GM18867 (cell line): ENCODE measurements around the gene GCNT2.
"Not testable (repeated sequence)": the region's sequence is repeated elsewhere in the genome, so short reads cannot be mapped to it uniquely, and the experiment has no call there.

Experiments used
- ATAC-seq: cut with Tn5 transposase; IDR thresholded peaks from one replicate; pipeline ENCODE4 v1.9.1; 2021; ENCODE audit warnings: mild to moderate bottlenecking, moderate library complexity; ENCODE audit not compliant: unreplicated experiment

Gene GCNT2

DNA sequence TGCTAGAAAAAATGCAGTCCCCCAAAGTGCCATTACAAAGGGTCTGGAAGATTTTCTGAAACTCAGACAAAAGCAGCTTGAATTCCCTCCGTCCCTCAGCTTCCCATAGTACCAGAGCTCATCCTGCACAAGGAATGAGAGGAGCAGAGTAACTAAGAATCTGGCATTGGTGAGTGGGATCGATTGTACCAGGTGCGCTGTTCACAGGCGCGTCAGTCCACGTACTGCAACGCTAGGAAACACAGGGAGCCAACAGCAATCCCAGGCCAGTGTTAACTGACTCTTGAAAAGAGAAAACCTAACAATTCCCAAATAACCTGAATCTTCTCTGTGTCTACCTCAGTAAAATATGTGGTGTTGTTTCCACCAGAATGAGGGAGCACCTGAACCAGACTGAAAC, 77.9 kb downstream of the GCNT2 start:
- ATAC-seq = no peak

DNA sequence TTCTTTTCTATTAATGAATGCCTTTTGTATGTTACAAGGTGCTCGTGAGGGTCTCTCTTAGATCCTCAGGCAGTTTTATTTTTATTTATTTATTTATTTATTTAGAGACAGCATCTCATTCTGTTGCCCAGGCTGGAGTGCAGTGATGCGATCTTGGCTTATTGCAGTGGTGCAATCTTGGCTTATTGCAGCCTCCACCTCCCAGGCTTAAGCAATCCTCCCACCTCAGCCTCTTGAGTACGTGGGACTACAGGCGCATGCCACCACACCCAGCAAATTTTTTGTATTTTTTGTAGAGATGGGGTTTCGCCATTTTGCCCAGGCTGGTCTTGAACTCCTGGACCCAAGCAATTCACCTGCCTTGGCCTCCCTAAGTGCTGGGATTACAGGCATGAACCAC, 79.5 kb downstream of the GCNT2 start:
- not testable (repeated sequence) for ATAC-seq

DNA sequence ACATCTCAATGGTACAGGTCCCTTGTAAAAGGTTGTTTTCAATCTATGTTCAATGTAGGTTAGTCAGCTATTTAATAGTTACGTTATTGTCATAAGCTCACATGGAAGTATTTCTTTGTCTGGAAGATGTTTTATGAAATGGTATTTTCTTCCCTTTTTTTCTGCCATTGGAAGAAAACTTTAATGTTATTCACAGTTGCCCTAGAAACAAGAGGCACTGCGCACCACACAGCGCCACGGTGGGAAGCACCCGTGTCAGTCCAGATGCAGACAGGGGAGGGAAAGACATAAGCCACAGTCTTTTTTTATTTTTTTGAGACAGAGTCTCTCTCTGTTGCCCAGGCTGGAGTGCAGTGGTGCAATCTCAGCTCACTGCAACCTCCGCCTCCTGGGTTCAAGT, 82.1 kb downstream of the GCNT2 start:
- no peak for ATAC-seq

DNA sequence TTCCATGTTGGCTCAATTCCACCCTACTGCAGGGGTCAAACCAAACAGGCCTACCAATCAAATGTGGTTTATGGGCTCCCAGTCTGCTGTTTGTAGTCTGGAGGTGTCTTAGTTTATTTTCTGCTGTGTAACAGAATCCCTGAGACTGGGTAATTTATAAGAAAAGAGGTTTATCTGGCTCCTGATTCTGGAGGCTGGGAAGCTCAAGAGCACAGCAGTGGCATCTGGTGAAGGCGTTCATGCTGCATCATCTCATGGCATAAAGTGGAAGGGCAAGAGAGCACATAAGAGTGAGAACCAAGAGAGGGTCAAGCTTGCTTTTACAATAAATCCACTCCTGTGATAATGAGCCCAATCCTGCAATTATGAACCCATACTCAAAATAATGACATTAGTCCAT, 87.9 kb downstream of the GCNT2 start:
- ATAC-seq = no peak

DNA sequence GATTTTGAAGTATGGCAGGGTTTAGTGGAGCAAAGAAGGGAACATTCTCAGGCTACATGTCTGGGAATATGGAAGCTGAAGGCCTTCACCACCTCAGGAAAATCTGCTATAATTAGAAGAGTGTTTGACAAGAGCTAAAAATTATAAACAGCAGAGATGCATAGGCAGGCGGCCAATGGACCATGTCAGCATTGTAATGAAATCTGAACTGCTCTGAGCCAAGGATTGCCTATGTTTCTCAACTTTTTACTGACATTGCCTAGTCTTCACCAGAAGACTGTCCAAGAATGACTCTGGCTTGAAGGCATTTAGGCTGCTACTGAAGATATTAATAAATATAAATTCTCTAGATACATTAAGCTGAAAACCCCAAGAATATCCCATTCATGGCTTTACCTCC, 89.1 kb downstream of the GCNT2 start:
- ATAC-seq = no peak

DNA sequence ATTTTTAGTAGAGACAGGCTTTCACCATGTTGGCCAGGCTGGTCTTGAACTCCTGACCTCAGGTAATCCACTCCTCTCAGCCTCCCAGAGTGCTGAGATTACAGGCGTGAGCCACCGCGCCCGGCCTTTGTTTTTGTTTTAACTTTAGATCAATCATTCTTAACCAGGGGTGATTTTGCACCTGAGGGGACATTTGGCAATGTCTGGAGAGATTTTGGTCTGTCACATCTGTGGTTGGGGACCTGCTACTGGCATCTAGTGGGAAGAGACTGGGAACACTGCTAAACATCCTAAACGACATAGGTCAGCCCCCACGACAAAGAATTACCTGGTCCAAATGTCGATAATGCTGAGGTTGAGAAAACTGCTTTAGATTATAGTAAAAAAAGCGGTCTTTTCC, 91.0 kb downstream of the GCNT2 start:
- ATAC-seq = no peak

DNA sequence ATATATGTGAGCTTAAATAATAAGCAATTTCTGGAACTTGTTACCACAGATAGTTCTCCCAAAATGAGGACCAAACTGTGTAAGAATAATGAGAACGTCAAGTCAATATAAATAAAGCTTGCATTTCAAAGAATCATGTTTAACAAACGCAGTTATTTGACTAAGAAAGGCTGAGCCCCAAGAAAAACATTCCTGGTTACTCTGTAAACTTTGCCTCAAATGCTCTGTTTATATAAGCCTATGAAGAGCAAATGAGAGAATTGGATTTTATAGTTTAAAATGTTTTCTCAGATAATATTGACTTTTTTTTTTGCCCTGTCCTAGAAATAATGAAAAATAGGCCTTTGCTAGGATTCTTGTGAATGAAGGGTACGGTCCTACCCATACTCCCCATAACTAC, 91.9 kb downstream of the GCNT2 start:
- no peak for ATAC-seq

DNA sequence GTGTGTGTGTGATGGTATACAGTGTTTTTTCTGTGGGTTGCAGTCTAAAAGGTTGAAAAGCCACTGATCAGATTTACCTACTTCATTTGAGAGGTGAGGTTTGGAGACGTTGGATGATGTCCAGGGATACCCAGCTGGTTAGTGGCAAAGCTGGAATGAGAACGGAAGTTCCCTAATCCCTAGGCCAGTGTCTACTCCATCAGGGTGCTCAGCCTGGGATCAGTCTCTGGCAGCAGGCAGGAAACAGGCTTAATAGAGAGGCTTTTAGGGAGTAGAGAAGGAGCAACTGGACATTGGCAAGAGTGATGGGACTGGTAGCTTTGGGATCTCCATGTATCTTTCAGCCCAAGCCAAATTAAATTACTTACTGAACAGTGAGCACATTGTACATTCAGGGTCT, 92.6 kb downstream of the GCNT2 start:
- ATAC-seq = no peak

DNA sequence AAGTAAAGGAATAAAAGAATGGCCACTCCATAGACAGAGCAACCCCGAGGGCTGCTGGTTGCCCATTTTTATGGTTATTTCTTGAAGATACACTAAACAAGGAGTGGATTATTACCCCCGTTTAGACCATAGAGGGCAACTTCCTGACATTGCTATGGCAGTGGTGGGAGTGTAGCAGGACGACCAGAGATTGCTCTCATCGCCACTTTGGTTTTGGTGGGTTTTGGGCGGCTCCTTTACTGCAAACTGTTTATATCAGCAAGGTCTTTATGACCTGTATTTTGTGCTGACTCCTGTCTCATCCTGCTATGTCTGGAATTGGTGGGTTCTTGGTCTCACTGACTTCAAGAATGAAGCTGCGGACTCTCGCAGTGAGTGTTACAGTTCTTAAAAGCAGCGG, 94.5 kb downstream of the GCNT2 start:
- ATAC-seq = no peak

DNA sequence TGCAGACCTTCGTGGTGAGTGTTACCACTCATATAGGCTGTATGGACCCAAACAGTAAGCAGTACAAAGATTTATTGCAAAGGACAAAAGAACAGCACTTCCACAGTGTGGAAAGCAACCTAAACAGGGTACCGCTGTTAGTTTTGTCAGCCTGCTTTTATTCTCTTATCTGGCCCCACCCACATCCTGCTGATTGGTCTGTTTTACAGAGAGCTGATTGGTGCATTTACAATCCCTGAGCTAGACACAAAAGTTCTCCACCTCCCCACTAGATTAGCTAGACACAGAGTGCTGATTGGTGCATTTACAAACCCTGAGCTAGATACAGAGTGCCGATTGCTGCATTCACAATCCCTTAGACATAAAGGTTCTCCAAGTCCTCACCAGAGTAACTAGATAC, 95.1 kb downstream of the GCNT2 start:
- ATAC-seq = not testable (repeated sequence)

DNA sequence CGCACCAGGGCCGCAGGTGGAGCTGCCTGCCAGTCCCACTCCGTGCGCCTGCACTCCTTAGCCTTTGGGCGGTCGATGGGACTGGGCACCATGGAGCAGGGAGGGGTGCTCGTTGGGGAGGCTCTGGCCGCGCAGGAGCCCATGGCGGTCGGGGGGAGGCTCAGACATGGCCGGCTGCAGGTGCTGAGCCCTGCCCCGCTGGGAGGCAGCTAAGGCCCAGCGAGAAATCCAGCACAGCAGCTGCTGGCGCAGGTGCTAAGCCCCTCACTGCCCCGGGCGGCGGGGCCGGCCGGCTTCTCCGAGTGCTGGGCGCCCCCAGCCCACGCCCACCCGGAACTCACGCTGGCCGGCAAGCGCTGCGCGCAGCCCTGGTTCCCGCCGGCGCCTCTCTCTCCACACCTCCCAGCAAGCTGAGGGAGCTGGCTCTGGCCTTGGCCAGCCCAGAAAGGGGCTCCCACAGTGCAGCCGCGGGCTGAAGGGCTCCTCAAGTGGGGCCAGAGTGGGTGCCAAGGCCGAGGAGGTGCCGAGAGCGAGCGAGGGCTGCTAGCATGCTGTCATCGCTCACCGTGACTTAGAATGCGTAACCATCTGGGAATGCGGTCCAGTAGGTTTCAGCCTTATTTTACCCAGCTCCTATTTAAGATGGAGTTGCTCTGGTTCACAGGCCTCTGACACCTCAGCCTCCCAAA, 96.0 kb downstream of the GCNT2 start:
- no peak for ATAC-seq

DNA sequence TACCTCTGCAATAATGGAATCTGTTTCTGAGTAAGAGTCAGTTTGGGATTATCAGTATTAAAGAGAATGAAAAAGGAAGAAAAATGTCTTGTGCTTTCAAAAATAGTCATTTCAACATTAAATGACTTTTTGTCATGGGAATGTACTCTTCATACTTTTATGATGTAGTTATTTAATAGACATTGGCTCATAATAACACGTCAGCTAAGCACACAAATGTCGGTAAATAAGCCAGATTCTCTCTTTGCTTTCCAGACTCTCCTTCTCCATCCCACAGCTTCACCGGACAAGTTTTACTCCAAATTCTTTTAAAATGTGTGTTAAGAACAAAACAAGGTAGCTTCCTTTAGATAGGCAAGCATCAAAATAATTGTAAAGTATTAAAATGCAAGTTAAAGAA, 97.3 kb downstream of the GCNT2 start:
- no peak for ATAC-seq

DNA sequence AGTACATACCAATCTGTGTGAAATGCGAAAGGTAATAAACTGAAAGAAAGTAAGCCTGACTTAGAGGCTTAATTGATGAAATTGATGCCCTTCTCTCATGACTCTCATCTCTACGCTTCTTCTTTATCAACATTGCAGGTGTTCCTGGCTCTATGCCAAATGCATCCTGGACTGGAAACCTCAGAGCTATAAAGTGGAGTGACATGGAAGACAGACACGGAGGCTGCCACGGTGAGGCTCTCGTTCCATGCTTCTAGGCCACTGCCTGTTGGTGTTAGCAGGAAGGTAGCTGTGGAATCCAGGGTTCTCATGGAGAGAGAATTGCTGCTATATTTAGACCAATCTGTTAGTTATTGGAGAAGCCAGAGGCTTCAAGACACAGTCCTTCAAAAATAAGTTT, 100.1 kb downstream of the GCNT2 start:
- no peak for ATAC-seq

DNA sequence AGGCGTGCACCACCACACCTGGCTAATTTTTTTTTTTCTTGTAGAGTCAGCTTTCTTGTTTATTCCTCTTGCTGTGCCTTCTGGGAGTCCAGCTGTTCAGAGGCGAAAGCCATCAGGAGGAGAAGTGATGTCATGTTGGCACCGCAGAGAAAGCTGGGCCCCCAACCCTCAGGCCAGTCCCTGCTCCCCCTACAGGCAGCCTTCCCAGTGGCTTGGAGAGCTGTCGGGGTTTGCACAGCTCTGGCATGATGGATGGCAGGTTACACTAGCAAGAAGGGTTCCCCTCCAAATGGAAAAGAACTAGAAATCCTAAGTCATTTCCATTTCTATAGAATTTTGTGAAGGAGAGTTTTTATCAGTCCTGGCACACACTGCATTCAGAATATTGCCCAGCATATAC, 100.7 kb downstream of the GCNT2 start:
- ATAC-seq = no peak

DNA sequence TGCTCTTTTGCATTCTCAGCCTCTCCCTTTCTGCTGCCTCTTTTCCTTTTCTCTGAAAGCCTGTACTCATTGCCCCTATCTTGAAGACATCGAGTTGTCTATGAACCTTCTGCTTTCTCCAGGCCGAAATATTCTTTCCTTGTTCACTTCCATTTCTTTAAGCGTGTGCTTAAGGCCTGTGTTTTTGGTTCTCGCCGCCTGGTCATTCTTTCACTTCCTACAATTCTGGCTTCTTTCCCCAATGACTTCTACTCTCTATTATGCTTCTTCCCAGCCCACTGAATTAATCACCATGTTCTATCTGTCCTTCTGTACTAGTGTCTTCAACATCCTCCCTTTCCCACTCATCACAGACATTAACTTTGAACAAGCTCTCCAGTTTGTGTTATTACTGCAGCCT, 103.7 kb downstream of the GCNT2 start:
- ATAC-seq = no peak

DNA sequence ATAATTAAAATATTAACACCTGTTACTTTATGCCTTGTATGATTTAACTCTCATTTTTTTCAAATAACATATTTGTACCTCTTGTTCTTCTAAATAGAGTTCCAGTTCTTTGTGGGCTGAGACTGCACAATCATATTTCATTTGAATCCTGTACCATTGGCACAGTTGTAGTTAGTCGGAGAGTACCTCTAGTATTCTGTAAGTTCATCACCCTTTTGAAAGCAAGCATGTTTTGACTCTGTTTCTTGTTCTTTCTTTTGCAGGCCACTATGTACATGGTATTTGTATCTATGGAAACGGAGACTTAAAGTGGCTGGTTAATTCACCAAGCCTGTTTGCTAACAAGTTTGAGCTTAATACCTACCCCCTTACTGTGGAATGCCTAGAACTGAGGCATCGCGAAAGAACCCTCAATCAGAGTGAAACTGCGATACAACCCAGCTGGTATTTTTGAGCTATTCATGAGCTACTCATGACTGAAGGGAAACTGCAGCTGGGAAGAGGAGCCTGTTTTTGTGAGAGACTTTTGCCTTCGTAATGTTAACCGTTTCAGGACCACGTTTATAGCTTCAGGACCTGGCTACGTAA, 105.1 kb downstream of the GCNT2 start:
- peak; percentile 85 for ATAC-seq

DNA sequence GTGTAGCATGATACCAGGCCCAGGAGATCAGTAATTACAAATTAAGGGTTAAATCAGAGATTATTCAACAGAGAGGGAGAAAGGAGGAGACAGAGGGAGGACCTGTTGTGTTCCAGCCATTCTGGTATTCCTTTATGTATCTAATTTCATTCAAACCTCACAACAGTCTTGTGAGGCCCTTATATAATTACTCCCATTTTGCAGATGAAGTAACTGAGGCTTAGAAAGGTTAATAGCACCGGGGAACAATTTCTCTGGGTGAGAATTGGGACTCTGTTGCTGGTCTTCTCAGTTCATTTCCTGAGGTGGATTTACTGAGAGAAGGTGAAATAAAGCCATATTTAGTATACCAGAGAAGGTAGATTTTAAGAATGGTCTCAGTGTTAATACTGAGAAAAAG, 106.6 kb downstream of the GCNT2 start:
- no peak for ATAC-seq

DNA sequence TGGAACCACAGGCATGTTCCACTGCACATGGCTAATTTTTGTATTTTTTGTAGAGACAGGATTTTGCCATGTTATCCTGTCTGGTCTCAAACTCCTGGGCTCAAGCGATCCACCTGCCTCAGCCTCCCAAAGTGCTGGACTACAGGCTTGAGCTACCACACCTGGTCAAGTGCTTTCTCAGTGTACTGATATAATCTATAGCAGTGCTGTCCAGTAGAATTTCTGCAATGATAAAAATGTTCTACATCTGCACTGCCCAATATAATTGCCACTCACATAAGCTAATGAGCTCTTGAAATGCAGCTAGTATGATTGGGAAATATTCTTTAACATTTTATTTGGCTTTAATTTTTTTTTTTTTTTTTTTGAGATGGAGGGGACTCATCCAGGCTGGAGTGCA, 109.0 kb downstream of the GCNT2 start:
- ATAC-seq = no peak

DNA sequence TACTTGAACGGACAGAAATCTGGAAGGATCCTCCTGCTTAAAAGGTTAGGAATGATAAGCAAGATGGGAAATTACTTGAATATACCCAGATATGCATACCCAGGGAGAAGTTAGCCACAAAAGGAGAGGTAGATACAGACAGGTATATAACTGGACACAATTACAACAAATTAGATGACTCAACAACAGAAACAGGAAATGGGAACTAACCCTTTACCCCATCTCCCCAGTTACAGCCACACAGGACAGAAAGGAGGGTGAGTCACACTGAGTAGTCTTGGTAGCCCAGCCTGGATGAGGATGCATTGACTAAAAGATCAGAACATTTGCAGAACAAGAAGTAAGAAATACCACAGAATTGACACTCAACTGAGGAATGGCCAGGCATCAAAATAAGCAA, 112.1 kb downstream of the GCNT2 start:
- peak; percentile 87 for ATAC-seq

DNA sequence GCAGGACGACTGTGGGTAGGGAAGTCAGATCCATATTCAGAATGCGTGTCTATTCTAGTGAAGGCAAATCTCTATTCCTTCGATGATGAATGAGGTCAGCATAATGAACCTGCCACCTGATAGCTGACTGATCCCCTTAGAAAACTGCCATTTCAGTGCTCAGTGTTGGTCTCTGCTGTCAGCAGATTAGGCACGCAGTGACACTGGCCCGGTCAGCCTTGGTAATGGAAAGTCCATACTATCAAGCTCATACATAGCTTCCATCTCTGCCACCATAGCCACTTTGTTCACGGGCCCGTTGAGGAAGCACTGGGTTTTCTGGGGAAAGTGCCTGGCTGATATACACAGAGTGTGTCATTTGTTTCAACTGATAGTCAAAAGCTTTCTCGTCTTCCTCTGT, 119.3 kb downstream of the GCNT2 start:
- no peak for ATAC-seq

DNA sequence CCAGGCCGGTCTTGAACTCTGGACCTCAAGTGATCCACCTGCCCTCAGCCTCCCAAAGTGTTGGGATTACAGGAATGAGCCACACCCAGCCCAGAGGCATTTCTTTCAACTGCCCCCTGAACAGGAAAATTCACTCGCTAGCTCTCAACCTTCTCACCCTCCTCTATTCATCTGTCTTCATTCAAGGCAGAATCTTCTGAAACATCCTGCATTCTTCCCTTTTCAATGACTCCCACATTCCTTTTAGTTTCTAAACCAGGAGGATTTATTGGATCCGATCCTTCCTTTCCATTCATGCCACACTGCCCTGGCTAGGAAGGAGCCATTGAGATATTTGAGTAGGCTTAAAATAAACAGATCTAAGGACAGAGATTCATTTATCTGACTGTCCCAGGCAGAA, 120.4 kb downstream of the GCNT2 start:
- ATAC-seq = no peak

DNA sequence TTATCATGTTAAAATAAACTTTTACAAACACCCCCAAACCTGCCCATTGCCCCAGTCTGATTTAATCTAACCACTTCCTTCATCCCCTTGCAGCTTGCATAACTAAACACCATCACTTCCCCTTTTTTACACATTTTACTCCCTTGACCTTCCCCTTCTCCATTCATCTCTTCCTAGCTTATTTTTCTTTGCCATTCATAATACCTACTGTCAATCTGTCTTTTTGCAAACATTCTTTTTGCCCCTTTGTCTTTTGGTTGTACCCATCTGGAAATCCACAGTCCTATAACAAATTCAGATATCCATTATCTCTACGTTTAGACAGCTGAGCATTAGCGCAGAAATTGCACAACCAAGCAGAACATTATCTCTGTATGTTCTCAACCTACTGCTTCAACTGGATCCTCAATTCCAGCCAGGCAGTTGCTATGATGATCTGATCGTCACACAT, 122.1 kb downstream of the GCNT2 start:
- peak; percentile 74 for ATAC-seq

DNA sequence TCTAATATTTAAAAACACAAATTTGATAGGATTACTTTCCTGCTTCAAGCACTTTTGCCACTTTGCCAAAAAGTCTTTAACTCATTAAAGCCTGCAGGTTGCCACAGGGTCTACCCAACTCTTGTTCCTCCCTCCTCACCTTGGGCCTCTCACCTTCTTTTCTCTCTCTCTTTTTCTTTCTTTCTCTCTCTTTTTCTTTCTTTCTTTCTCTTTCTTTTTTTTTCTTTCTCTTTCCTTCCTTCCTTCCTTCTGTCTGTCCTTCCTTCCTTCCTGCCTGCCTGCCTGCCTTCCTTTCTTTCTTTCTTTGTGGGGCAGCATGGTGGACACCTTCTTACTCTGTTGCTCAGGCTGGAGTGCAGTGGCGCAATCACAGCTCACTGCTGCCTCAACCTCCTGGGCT, 123.1 kb downstream of the GCNT2 start:
- no peak for ATAC-seq
